Inferior parietal cortex (tissue), 1 donor: ENCODE data around the gene HBD.
A peak's percentile ranks its signal among the peaks of the same experiment; 100 is the strongest.
"Not testable (repeated sequence)": the region's sequence is repeated elsewhere in the genome, so short reads cannot be mapped to it uniquely, and the experiment has no call there.

Source experiments
- DNase-seq: peaks from one replicate; pipeline ENCODE4 v3.0.0-alpha.2; 2016; ENCODE audit errors: extremely low spot score

Gene HBD

GRCh38 chr11:5234381-5234834 lies at the start of gene HBD:
Gene HBD (minus strand): TSS chr11:5234483. CDS start chr11:5234433, 50 bp downstream.
- no peak for DNase-seq

- no peak for DNase-seq
Observed at GRCh38 chr11:5283882-5284281, 49.6 kb upstream of the HBD start.

- DNase-seq: no peak
Observed at GRCh38 chr11:5283086-5283485, 48.8 kb upstream of the HBD start.

GRCh38 chr11:5282628-5283027 lies 48.3 kb upstream of the HBD start:
- DNase-seq: no peak

- no peak for DNase-seq
Observed at GRCh38 chr11:5281596-5281995, 47.3 kb upstream of the HBD start.

- DNase-seq: peak; percentile 76
Observed at GRCh38 chr11:5280582-5281102, 46.4 kb upstream of the HBD start.

GRCh38 chr11:5279471-5280090 lies 45.3 kb upstream of the HBD start:
- DNase-seq: no peak

GRCh38 chr11:5277807-5278382 lies 43.6 kb upstream of the HBD start:
- DNase-seq: no peak

- DNase-seq: no peak
Observed at GRCh38 chr11:5276697-5277096, 42.4 kb upstream of the HBD start.

GRCh38 chr11:5275369-5276110 lies 41.3 kb upstream of the HBD start:
- no peak for DNase-seq

- DNase-seq: no peak
Observed at GRCh38 chr11:5274395-5274794, 40.1 kb upstream of the HBD start.

- DNase-seq: no peak
Observed at GRCh38 chr11:5272395-5273017, 38.2 kb upstream of the HBD start.

GRCh38 chr11:5269715-5270147 lies 35.4 kb upstream of the HBD start, which contains the start of gene HBE1:
Gene HBE1 (minus strand): TSS chr11:5269945. CDS start chr11:5269890, 55 bp downstream.
- no peak for DNase-seq

- no peak for DNase-seq
Observed at GRCh38 chr11:5267033-5267563, 32.8 kb upstream of the HBD start.

GRCh38 chr11:5266609-5267008 lies 32.3 kb upstream of the HBD start:
- no peak for DNase-seq

GRCh38 chr11:5265832-5266231 lies 31.5 kb upstream of the HBD start:
- DNase-seq: no peak

GRCh38 chr11:5258543-5259262 lies 24.4 kb upstream of the HBD start:
- no peak for DNase-seq

- no peak for DNase-seq
Observed at GRCh38 chr11:5257296-5257695, 23.0 kb upstream of the HBD start.

GRCh38 chr11:5254646-5255413 lies 20.5 kb upstream of the HBD start, which contains the start of gene HBG2:
Gene HBG2 (minus strand): TSS chr11:5254781. CDS start chr11:5254728, 53 bp downstream.
- not testable (repeated sequence) for DNase-seq

GRCh38 chr11:5254023-5254422 lies 19.7 kb upstream of the HBD start:
- not testable (repeated sequence) for DNase-seq
